HUES6 (cell line): ENCODE measurements around the gene KRTAP10-5.
"Not testable (repeated sequence)": the region's sequence is repeated elsewhere in the genome, so short reads cannot be mapped to it uniquely, and the experiment has no call there.

Experiments
- H3K27ac ChIP-seq: 2 replicates; pipeline ENCODE4 v1.7.0; 2013; ENCODE audit warnings: low read depth, mild to moderate bottlenecking, low read length, inconsistent platforms
- H3K27me3 ChIP-seq: 2 replicates; pipeline ENCODE4 v1.6.1; 2013; ENCODE audit warnings: low read length; ENCODE audit not compliant: control insufficient read depth, insufficient read depth
- H3K36me3 ChIP-seq: 2 replicates; pipeline ENCODE4 v1.6.1; 2013; ENCODE audit warnings: low read length; ENCODE audit not compliant: control insufficient read depth, insufficient read depth
- H3K4me1 ChIP-seq: 2 replicates; pipeline ENCODE4 v1.6.1; 2013; ENCODE audit warnings: low read length; ENCODE audit not compliant: control insufficient read depth, insufficient read depth
- H3K4me3 ChIP-seq: 2 replicates; pipeline ENCODE4 v1.5.1; 2013; ENCODE audit warnings: low read depth, low read length
- H3K9ac ChIP-seq: one replicate; pipeline ENCODE4 v1.6.1; 2013; ENCODE audit warnings: mild to moderate bottlenecking, low read length
- H3K9me3 ChIP-seq: 2 replicates; pipeline ENCODE4 v1.6.1; 2013; ENCODE audit warnings: low read depth, low read length; ENCODE audit not compliant: control insufficient read depth, insufficient read depth

The KRTAP10-5 gene

GRCh38 chr21:44598061-44598460 is 17.7 kb upstream of the KRTAP10-5 start:
- Histone ChIP-seq H3K9ac (peak overlapping the region; percentile 48), H3K4me1 (peaks cover 35% of the 10 kb centered on the region), H3K4me3 (no peak overlapping the region), H3K9me3 (no peaks in the 10 kb centered on the region), H3K27ac (peak overlapping the region; percentile 71; the same call in 1 of the 2 replicates), H3K36me3 (no peaks in the 10 kb centered on the region), H3K27me3 (no peaks in the 10 kb centered on the region)

GRCh38 chr21:44596068-44596725 is 15.8 kb upstream of the KRTAP10-5 start:
- no peak overlapping the region for H3K4me3 ChIP-seq
- no peak overlapping the region for H3K9ac ChIP-seq
- no peaks in the 10 kb centered on the region for H3K27me3 ChIP-seq
- no peaks in the 10 kb centered on the region for H3K36me3 ChIP-seq
- H3K4me1 ChIP-seq: peaks cover 42% of the 10 kb centered on the region
- H3K9me3 ChIP-seq: no peaks in the 10 kb centered on the region
- H3K27ac ChIP-seq: no peak overlapping the region

GRCh38 chr21:44595524-44595923 is 15.1 kb upstream of the KRTAP10-5 start:
- H3K36me3 ChIP-seq: no peaks in the 10 kb centered on the region
- H3K27me3 ChIP-seq: no peaks in the 10 kb centered on the region
- no peak overlapping the region for H3K4me3 ChIP-seq
- H3K9ac ChIP-seq: no peak overlapping the region
- peaks cover 42% of the 10 kb centered on the region for H3K4me1 ChIP-seq
- H3K27ac ChIP-seq: no peak overlapping the region
- H3K9me3 ChIP-seq: no peaks in the 10 kb centered on the region

- no peak overlapping the region for H3K9ac ChIP-seq
- no peaks in the 10 kb centered on the region for H3K36me3 ChIP-seq
- peaks cover 40% of the 10 kb centered on the region for H3K4me1 ChIP-seq
Measured at GRCh38 chr21:44594406-44594916, 14.1 kb upstream of the KRTAP10-5 start.

GRCh38 chr21:44593598-44594405 is 13.4 kb upstream of the KRTAP10-5 start:
- Histone ChIP-seq H3K36me3 (no peaks in the 10 kb centered on the region), H3K9me3 (no peaks in the 10 kb centered on the region), H3K27ac (no peak overlapping the region), H3K4me1 (peaks cover 37% of the 10 kb centered on the region), H3K27me3 (no peaks in the 10 kb centered on the region), H3K4me3 (no peak overlapping the region), H3K9ac (peak overlapping the region; percentile 12)

More at GRCh38 chr21:44594406-44594916, 14.1 kb upstream of the KRTAP10-5 start:
- Histone ChIP-seq H3K27me3 (no peaks in the 10 kb centered on the region), H3K27ac (no peak overlapping the region), H3K9me3 (no peaks in the 10 kb centered on the region), H3K4me3 (no peak overlapping the region)

GRCh38 chr21:44592446-44593311 is 12.3 kb upstream of the KRTAP10-5 start, which contains the start of gene KRTAP10-6:
Gene KRTAP10-6, minus strand, starts transcription at chr21:44592505. Its CDS starts 21 bp downstream, at chr21:44592484.
- Histone ChIP-seq H3K36me3 (no peaks in the 10 kb centered on the region), H3K9ac (no peak within 1 kb of the TSS), H3K4me3 (no peak within 1 kb of the TSS), H3K27ac (no peak within 1 kb of the TSS), H3K9me3 (no peaks in the 10 kb centered on the region), H3K4me1 (peaks cover 28% of the 10 kb centered on the region), H3K27me3 (no peaks in the 10 kb centered on the region)

GRCh38 chr21:44591801-44592130 is 11.4 kb upstream of the KRTAP10-5 start:
- H3K4me3 ChIP-seq, H3K27ac ChIP-seq, H3K9me3 ChIP-seq, H3K36me3 ChIP-seq, H3K27me3 ChIP-seq, H3K9ac ChIP-seq: not testable (repeated sequence)
- H3K4me1 ChIP-seq: peaks cover 26% of the 10 kb centered on the region

GRCh38 chr21:44590897-44591800 is 10.7 kb upstream of the KRTAP10-5 start:
- not testable (repeated sequence) for H3K36me3 ChIP-seq, H3K27ac ChIP-seq, H3K27me3 ChIP-seq, H3K4me3 ChIP-seq, H3K9ac ChIP-seq, H3K9me3 ChIP-seq
- peaks cover 26% of the 10 kb centered on the region for H3K4me1 ChIP-seq

GRCh38 chr21:44590311-44590721 is 9.9 kb upstream of the KRTAP10-5 start:
- Histone ChIP-seq H3K36me3 (no peaks in the 10 kb centered on the region), H3K9me3 (0 out of 2 replicates have a peak, but pooled peaks cover 2% of the 10 kb centered on the region), H3K27ac (no peak overlapping the region)

More at GRCh38 chr21:44590311-44590721, 9.9 kb upstream of the KRTAP10-5 start:
- no peaks in the 10 kb centered on the region for H3K27me3 ChIP-seq
- H3K4me3 ChIP-seq: no peak overlapping the region
- H3K4me1 ChIP-seq: peaks cover 26% of the 10 kb centered on the region
- no peak overlapping the region for H3K9ac ChIP-seq
